ENCODE results near the gene HOXD8.

DNA sequence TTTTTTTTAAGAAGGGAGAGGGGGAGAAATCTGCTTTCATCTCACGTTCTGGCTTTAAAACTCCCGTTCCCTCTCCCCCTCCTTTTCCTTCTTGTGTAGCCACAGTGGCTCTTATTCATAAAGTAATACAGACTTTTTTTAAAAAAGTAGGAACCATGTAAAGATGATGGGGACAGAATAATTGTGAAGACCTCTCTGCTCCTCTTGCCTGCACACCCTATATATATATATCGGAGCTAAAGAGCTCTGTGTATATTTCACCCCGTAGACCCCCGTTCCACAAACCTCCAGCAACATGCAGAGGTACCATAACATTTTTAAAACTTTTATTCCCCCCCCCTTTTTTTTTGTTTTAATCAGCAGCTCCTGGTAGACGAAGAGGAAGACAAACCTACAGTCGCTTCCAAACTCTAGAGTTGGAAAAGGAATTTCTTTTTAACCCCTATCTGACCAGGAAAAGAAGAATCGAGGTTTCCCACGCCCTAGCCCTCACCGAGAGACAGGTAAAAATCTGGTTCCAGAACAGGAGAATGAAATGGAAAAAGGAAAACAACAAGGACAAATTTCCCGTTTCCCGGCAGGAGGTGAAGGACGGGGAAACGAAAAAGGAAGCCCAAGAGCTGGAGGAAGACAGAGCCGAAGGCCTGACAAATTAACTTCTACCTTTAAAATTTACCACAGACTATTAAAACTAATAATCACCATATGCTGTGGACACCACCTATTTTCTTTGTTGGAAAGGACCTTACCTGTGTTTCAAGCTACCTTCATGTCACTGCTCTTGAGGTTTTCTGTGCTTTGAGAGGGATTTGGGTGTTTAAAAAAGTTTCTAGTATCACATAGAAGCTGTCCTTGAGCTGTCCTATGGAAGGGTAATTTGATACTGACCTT lies 1.7 kb downstream of the HOXD8 start:
- TF ChIP-seq, protein P1, sequence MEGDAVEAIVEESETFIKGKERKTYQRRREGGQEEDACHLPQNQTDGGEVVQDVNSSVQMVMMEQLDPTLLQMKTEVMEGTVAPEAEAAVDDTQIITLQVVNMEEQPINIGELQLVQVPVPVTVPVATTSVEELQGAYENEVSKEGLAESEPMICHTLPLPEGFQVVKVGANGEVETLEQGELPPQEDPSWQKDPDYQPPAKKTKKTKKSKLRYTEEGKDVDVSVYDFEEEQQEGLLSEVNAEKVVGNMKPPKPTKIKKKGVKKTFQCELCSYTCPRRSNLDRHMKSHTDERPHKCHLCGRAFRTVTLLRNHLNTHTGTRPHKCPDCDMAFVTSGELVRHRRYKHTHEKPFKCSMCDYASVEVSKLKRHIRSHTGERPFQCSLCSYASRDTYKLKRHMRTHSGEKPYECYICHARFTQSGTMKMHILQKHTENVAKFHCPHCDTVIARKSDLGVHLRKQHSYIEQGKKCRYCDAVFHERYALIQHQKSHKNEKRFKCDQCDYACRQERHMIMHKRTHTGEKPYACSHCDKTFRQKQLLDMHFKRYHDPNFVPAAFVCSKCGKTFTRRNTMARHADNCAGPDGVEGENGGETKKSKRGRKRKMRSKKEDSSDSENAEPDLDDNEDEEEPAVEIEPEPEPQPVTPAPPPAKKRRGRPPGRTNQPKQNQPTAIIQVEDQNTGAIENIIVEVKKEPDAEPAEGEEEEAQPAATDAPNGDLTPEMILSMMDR (IDR thresholded peaks at IDR 0.05), result no peak
- no peak for TF ChIP-seq POLR2AphosphoS5 (IDR thresholded peaks at IDR 0.05)
